GM19455 (cell line): Measurements from ENCODE around the gene DCUN1D4.

ENCODE experiments used
- ATAC-seq: cut with Tn5 transposase; IDR thresholded peaks from one replicate; pipeline ENCODE4 v1.9.1; 2021; ENCODE audit not compliant: unreplicated experiment

The DCUN1D4 gene

GRCh38 chr4:51960486-51960885 lies 117.5 kb downstream of the DCUN1D4 start:
- no peak for ATAC-seq

- no peak for ATAC-seq
Observed at GRCh38 chr4:51963841-51964517, 121.0 kb downstream of the DCUN1D4 start.

- no peak for ATAC-seq
Observed at GRCh38 chr4:51965862-51966261, 122.9 kb downstream of the DCUN1D4 start.
